ENCODE measurements around the gene LGR4. TPM values are rescaled to one million over a fixed set of nuclear protein-coding genes. Genes with fewer than 3 reads are reported as not detected.

The LGR4 gene
- total and polyA plus RNA-seq, 9 of the 15 experiments (the other 6 are each of a cell fraction or from before 2014, with no cell fraction given) = 0.94 to 10.1 (median 5.8) TPM

DNA sequence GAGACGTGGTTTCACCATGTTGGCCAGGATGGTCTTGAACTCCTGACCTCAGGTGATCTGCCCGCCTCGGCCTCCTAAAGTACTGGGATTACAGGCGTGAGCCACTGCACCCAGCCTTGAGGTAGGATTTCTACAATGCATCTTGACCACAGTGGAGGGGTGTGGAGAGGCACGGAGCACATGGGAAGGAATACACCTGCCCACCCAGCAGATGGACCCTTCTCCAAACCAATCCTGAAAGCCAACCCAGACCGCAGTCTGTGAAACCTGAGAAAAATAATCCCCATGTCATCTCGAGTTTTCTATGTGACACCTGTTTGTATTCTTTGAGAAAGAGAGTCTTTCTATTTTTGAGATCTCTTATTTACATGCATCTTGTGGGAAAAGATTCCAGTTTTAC, 32.5 kb downstream of the LGR4 start:
- 49% methylated on average over 4 of the region's 7 CpGs for whole genome bisulfite sequencing (ENCODE audit: insufficient coverage, low coverage, missing lambda C conversion rate)
- no peak for TF ChIP-seq KDM2B (CRISPR knock-in tag; IDR thresholded peaks at IDR 0.05)
- no peak for TF ChIP-seq BRD4 (IDR thresholded peaks at IDR 0.05)
- no peak for TF ChIP-seq POLR3G (IDR thresholded peaks at IDR 0.05; ENCODE audit: extremely low read depth, insufficient read length, insufficient replicate concordance)
- H3K9ac ChIP-seq (ENCODE audit: insufficient read depth in 1 of 2, low read depth in 2 of 2, low read length in 2 of 2) = no peak overlapping the region
- H3K9me1 ChIP-seq (ENCODE audit: control insufficient read depth, insufficient read depth, low read length) = no peaks in the 10 kb centered on the region
- POLR2A ChIA-PET = no interaction called here
- no peak overlapping the region for H3K4me2 ChIP-seq (ENCODE audit: insufficient read depth, low read length)
- H3K79me2 ChIP-seq (ENCODE audit: control insufficient read depth, insufficient read depth, low read length) = no peaks in the 10 kb centered on the region; the same call in 2 of the 3 replicates
- H3K27ac ChIP-seq (ENCODE audit: extremely low read depth, low read depth, low read length) = no peak overlapping the region
- no peak for DNase-seq (ENCODE audit: extremely low read depth in 1 of 4, low spot score in 3 of 4)
- CTCF ChIA-PET (ENCODE audit: low intra/inter-chr PET ratio) = interaction anchor here (0.6 kb wide), 1 partner anchor 1661 kb away, joined by 3 read pairs; no protein-coding TSS in a partner anchor
- no peak for FAIRE-seq
- H4K20me1 ChIP-seq (replicated peaks; ENCODE audit: control insufficient read depth, insufficient read depth, low read length) = no peaks in the 10 kb centered on the region
- no peaks in the 10 kb centered on the region for H3K36me3 ChIP-seq (ENCODE audit: control insufficient read depth, insufficient read depth, low read length)
- H3K4me3 ChIP-seq = no peak overlapping the region
- no peaks in the 10 kb centered on the region for H3K9me3 ChIP-seq (replicated peaks; ENCODE audit: control insufficient read depth, insufficient read depth, low read depth, low read length)
- peaks cover 0 to 5% of the 10 kb centered on the region in 2 experiments; a peak in 2 of 5 replicates for H3K4me1 ChIP-seq (replicated peaks in 1 of 2; ENCODE audit: control insufficient read depth in 2 of 2, insufficient read depth in 2 of 2, low read length in 2 of 2)
- intact Hi-C loops (cut with micrococcal nuclease) = no loop called here
- no peaks in the 10 kb centered on the region for H3K27me3 ChIP-seq (ENCODE audit: control insufficient read depth in 2 of 2, insufficient read depth in 2 of 2, low read length in 2 of 2)
- no TSS peak for BruUV-seq (replicated peaks)
- ATAC-seq = no peak
- in situ Hi-C loops (cut with MboI) = no loop called here
- H2AFZ ChIP-seq (ENCODE audit: low read depth, low read length) = no peak overlapping the region

GRCh38 chr11:27438595-27438981, 34.0 kb downstream of the LGR4 start:
- Histone ChIP-seq H4K20me1 (replicated peaks; ENCODE audit: control insufficient read depth, insufficient read depth, low read length) (no peaks in the 10 kb centered on the region), H3K9ac (ENCODE audit: insufficient read depth in 1 of 2, low read depth in 2 of 2, low read length in 2 of 2) (no peak overlapping the region), H3K27ac (ENCODE audit: extremely low read depth, low read depth, low read length) (no peak overlapping the region), H3K4me3 (no peak overlapping the region), H2AFZ (ENCODE audit: low read depth, low read length) (no peak overlapping the region), H3K79me2 (ENCODE audit: control insufficient read depth, insufficient read depth, low read length) (no peaks in the 10 kb centered on the region; the same call in 2 of the 3 replicates), H3K4me1 (replicated peaks in 1 of 2; ENCODE audit: control insufficient read depth in 2 of 2, insufficient read depth in 2 of 2, low read length in 2 of 2) (no peaks in the 10 kb centered on the region; a peak in 1 of 5 replicates), H3K9me1 (ENCODE audit: control insufficient read depth, insufficient read depth, low read length) (no peaks in the 10 kb centered on the region), H3K36me3 (ENCODE audit: control insufficient read depth, insufficient read depth, low read length) (no peaks in the 10 kb centered on the region), H3K27me3 (ENCODE audit: control insufficient read depth in 2 of 2, insufficient read depth in 2 of 2, low read length in 2 of 2) (no peaks in the 10 kb centered on the region), H3K9me3 (replicated peaks; ENCODE audit: control insufficient read depth, insufficient read depth, low read depth, low read length) (no peaks in the 10 kb centered on the region), H3K4me2 (ENCODE audit: insufficient read depth, low read length) (no peak overlapping the region)
- in situ Hi-C loops (cut with MboI) (no loop called here), intact Hi-C loops (cut with micrococcal nuclease) (no loop called here)
- FAIRE-seq (no peak), ATAC-seq (no peak), DNase-seq (ENCODE audit: extremely low read depth in 1 of 4, low spot score in 3 of 4) (no peak)
- ChIA-PET POLR2A (no interaction called here), CTCF (ENCODE audit: low intra/inter-chr PET ratio) (interaction anchor here (0.7 kb wide), 1 partner anchor 10 kb away, joined by 3 read pairs; no protein-coding TSS in a partner anchor)
- 34% methylated on average over 3 of the region's 3 CpGs for WGBS (ENCODE audit: insufficient coverage, low coverage, missing lambda C conversion rate)
- no TSS peak for BruUV-seq (replicated peaks)
- TF ChIP-seq GTF2E2 (tag; IDR thresholded peaks at IDR 0.05) = no peak
- TF ChIP-seq ZNF232 (CRISPR knock-in tag; IDR thresholded peaks at IDR 0.05) = no peak
- no peak for TF ChIP-seq RFX7 (CRISPR knock-in tag; IDR thresholded peaks at IDR 0.05)
- TF ChIP-seq ZNF644 (tag; IDR thresholded peaks at IDR 0.05; ENCODE audit: low read depth) = no peak
- TF ChIP-seq HIVEP1 (CRISPR knock-in tag; IDR thresholded peaks at IDR 0.05) = no peak
- TF ChIP-seq, protein P1, sequence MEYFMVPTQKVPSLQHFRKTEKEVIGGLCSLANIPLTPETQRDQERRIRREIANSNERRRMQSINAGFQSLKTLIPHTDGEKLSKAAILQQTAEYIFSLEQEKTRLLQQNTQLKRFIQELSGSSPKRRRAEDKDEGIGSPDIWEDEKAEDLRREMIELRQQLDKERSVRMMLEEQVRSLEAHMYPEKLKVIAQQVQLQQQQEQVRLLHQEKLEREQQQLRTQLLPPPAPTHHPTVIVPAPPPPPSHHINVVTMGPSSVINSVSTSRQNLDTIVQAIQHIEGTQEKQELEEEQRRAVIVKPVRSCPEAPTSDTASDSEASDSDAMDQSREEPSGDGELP (CRISPR knock-in tag; IDR thresholded peaks at IDR 0.05; ENCODE audit: borderline replicate concordance) = no peak
